HepG2 (cell line): ENCODE results near the gene PTMA. TPM values are rescaled to one million over a fixed set of nuclear protein-coding genes. Genes with fewer than 3 reads are reported as not detected.
A peak's percentile ranks its signal among the peaks of the same experiment; 100 is the strongest.

Source experiments
- CBFB ChIP-seq: sonication (generic); formaldehyde crosslinking; IDR thresholded peaks from 2 replicates; pipeline ENCODE4 v1.4.0; 2020; ENCODE audit warnings: missing genetic modification reagents
- ESRRA ChIP-seq: sonication (generic); formaldehyde crosslinking; IDR thresholded peaks from 2 replicates; pipeline ENCODE4 v1.5.1; 2020; ENCODE audit warnings: mild to moderate bottlenecking, low read depth, missing genetic modification reagents
- REL ChIP-seq: sonication (generic); formaldehyde crosslinking; conservative IDR thresholded peaks from 2 replicates; pipeline ENCODE4 v1.8.0; 2022; ENCODE audit warnings: mild to moderate bottlenecking, missing genetic modification reagents, moderate library complexity
- SNRNP70 ChIP-seq: fragments of 200-400 bp; formaldehyde crosslinking; IDR thresholded peaks from 2 replicates; pipeline ENCODE4 v1.6.1; 2017; ENCODE audit warnings: mild to moderate bottlenecking, low read depth, low read length, moderate library complexity
- TEF ChIP-seq: sonication (generic); formaldehyde crosslinking; IDR thresholded peaks from 2 replicates; pipeline ENCODE4 v1.5.0; 2020; ENCODE audit warnings: missing genetic modification reagents
- ZNF7 ChIP-seq: IDR thresholded peaks from 2 replicates; pipeline ENCODE4 v1.6.1; 2016; ENCODE audit warnings: missing biosample characterization, missing genetic modification reagents
- polyA plus RNA-seq, 8 experiments: library from polyadenylated mRNA; depleted of rRNA in 3 of 8; stranded (reverse) in 7 of 8; unstranded in 1 of 8; fragments of >200 nt; fragmentation: Illumina TruSeq in 4 of 8; extraction: Trizol in 4 of 8; gene quantifications; 2 replicates each; pipeline versions ENCODE4 v1.2.1 to v1.2.3, GENCODE V29; 2011 to 2016; ENCODE audit warnings: low read depth in 4 of 8, missing spikeins in 1 of 8, mixed read lengths in 1 of 8; ENCODE audit not compliant: insufficient read depth in 1 of 8
- total RNA-seq, 5 experiments: library from RNA; depleted of rRNA; stranded (reverse); fragments of >200 nt; fragmentation: Illumina TruSeq; extraction: Trizol; gene quantifications; 2 replicates each; pipeline ENCODE4 v1.2.3, GENCODE V29; 2016; ENCODE audit warnings: low read depth in 1 of 5
- TF ChIP-seq, protein P1 (sequence below): sonication (generic); formaldehyde crosslinking; IDR thresholded peaks from 2 replicates; pipeline ENCODE4 v1.4.0; 2020; ENCODE audit warnings: missing genetic modification reagents, low read depth, mild to moderate bottlenecking, borderline replicate concordance
- TF ChIP-seq, protein P2 (sequence below): sonication (generic); formaldehyde crosslinking; IDR thresholded peaks from 2 replicates; pipeline ENCODE4 v1.4.0; 2020; ENCODE audit warnings: missing genetic modification reagents
- TF ChIP-seq, protein P3 (sequence below): sonication (generic); formaldehyde crosslinking; IDR thresholded peaks from 2 replicates; pipeline ENCODE4 v1.5.0; 2020; ENCODE audit warnings: mild to moderate bottlenecking, missing genetic modification reagents
- TF ChIP-seq, protein P4 (sequence below): sonication (generic); formaldehyde crosslinking; IDR thresholded peaks from 2 replicates; pipeline ENCODE4 v1.4.0; 2020; ENCODE audit warnings: missing genetic modification reagents, mild to moderate bottlenecking, borderline replicate concordance
- TF ChIP-seq, protein P5 (sequence below): sonication (generic); formaldehyde crosslinking; IDR thresholded peaks from 2 replicates; pipeline ENCODE4 v1.4.0; 2020; ENCODE audit warnings: missing genetic modification reagents
- TF ChIP-seq, protein P6 (sequence below): sonication (generic); formaldehyde crosslinking; IDR thresholded peaks from 2 replicates; pipeline ENCODE4 v1.4.0; 2020; ENCODE audit warnings: missing genetic modification reagents, borderline replicate concordance

PTMA gene
- total and polyA plus RNA-seq, 2 of the 13 experiments (the other 11 are each of a cell fraction or from before 2014, with no cell fraction given) = 190 to 1,086 TPM

- TF ChIP-seq, protein P1, sequence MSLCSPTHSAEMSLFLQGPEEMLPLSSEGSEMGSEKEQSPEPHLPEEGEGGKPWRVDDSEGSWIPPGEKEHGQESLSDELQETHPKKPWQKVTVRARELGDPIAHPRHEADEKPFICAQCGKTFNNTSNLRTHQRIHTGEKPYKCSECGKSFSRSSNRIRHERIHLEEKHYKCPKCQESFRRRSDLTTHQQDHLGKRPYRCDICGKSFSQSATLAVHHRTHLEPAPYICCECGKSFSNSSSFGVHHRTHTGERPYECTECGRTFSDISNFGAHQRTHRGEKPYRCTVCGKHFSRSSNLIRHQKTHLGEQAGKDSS (CRISPR knock-in tag) = peak; percentile 73; the same call in 1 of the 2 replicates
- TF ChIP-seq CBFB (CRISPR knock-in tag) (peak; percentile 74), TEF (CRISPR knock-in tag) (no peak), ZNF7 (CRISPR knock-in tag) (no peak), SNRNP70 (no peak), ESRRA (CRISPR knock-in tag) (no peak), REL (CRISPR knock-in tag) (no peak)
- TF ChIP-seq, protein P2, sequence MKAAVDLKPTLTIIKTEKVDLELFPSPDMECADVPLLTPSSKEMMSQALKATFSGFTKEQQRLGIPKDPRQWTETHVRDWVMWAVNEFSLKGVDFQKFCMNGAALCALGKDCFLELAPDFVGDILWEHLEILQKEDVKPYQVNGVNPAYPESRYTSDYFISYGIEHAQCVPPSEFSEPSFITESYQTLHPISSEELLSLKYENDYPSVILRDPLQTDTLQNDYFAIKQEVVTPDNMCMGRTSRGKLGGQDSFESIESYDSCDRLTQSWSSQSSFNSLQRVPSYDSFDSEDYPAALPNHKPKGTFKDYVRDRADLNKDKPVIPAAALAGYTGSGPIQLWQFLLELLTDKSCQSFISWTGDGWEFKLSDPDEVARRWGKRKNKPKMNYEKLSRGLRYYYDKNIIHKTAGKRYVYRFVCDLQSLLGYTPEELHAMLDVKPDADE (CRISPR knock-in tag) = no peak
- TF ChIP-seq, protein P3, sequence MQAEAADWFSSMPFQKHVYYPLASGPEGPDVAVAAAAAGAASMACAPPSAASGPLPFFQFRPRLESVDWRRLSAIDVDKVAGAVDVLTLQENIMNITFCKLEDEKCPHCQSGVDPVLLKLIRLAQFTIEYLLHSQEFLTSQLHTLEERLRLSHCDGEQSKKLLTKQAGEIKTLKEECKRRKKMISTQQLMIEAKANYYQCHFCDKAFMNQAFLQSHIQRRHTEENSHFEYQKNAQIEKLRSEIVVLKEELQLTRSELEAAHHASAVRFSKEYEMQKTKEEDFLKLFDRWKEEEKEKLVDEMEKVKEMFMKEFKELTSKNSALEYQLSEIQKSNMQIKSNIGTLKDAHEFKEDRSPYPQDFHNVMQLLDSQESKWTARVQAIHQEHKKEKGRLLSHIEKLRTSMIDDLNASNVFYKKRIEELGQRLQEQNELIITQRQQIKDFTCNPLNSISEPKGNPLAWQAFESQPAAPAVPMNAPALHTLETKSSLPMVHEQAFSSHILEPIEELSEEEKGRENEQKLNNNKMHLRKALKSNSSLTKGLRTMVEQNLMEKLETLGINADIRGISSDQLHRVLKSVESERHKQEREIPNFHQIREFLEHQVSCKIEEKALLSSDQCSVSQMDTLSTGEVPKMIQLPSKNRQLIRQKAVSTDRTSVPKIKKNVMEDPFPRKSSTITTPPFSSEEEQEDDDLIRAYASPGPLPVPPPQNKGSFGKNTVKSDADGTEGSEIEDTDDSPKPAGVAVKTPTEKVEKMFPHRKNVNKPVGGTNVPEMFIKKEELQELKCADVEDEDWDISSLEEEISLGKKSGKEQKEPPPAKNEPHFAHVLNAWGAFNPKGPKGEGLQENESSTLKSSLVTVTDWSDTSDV (CRISPR knock-in tag) = no peak
- TF ChIP-seq, protein P4, sequence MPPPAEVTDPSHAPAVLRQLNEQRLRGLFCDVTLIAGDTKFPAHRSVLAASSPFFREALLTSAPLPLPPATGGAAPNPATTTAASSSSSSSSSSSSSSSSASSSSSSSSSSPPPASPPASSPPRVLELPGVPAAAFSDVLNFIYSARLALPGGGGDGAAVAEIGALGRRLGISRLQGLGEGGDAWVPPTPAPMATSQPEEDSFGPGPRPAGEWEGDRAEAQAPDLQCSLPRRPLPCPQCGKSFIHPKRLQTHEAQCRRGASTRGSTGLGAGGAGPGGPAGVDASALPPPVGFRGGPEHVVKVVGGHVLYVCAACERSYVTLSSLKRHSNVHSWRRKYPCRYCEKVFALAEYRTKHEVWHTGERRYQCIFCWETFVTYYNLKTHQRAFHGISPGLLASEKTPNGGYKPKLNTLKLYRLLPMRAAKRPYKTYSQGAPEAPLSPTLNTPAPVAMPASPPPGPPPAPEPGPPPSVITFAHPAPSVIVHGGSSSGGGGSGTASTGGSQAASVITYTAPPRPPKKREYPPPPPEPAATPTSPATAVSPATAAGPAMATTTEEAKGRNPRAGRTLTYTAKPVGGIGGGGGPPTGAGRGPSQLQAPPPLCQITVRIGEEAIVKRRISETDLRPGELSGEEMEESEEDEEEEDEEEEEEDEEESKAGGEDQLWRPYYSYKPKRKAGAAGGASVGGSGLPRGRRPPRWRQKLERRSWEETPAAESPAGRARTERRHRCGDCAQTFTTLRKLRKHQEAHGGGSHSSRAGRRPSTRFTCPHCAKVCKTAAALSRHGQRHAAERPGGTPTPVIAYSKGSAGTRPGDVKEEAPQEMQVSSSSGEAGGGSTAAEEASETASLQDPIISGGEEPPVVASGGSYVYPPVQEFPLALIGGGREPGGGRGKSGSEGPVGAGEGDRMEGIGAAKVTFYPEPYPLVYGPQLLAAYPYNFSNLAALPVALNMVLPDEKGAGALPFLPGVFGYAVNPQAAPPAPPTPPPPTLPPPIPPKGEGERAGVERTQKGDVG (CRISPR knock-in tag) = peak; percentile 85; the same call in 1 of the 2 replicates
- TF ChIP-seq, protein P5, sequence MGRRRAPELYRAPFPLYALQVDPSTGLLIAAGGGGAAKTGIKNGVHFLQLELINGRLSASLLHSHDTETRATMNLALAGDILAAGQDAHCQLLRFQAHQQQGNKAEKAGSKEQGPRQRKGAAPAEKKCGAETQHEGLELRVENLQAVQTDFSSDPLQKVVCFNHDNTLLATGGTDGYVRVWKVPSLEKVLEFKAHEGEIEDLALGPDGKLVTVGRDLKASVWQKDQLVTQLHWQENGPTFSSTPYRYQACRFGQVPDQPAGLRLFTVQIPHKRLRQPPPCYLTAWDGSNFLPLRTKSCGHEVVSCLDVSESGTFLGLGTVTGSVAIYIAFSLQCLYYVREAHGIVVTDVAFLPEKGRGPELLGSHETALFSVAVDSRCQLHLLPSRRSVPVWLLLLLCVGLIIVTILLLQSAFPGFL (CRISPR knock-in tag) = no peak
- TF ChIP-seq, protein P6, sequence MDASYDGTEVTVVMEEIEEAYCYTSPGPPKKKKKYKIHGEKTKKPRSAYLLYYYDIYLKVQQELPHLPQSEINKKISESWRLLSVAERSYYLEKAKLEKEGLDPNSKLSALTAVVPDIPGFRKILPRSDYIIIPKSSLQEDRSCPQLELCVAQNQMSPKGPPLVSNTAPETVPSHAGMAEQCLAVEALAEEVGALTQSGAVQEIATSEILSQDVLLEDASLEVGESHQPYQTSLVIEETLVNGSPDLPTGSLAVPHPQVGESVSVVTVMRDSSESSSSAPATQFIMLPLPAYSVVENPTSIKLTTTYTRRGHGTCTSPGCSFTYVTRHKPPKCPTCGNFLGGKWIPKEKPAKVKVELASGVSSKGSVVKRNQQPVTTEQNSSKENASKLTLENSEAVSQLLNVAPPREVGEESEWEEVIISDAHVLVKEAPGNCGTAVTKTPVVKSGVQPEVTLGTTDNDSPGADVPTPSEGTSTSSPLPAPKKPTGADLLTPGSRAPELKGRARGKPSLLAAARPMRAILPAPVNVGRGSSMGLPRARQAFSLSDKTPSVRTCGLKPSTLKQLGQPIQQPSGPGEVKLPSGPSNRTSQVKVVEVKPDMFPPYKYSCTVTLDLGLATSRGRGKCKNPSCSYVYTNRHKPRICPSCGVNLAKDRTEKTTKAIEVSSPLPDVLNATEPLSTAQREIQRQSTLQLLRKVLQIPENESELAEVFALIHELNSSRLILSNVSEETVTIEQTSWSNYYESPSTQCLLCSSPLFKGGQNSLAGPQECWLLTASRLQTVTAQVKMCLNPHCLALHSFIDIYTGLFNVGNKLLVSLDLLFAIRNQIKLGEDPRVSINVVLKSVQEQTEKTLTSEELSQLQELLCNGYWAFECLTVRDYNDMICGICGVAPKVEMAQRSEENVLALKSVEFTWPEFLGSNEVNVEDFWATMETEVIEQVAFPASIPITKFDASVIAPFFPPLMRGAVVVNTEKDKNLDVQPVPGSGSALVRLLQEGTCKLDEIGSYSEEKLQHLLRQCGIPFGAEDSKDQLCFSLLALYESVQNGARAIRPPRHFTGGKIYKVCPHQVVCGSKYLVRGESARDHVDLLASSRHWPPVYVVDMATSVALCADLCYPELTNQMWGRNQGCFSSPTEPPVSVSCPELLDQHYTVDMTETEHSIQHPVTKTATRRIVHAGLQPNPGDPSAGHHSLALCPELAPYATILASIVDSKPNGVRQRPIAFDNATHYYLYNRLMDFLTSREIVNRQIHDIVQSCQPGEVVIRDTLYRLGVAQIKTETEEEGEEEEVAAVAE (CRISPR knock-in tag) = no peak; the same call in 1 of the 2 replicates
Measured at GRCh38 chr2:231713730-231714638, 5.7 kb downstream of the PTMA start (continued).
